ENCODE results near the gene LENEP.

GRCh38 chr1:154964359-154964758 lies 29.0 kb upstream of the LENEP start:
- TF ChIP-seq EZH2 (IDR thresholded peaks at IDR 0.05; ENCODE audit: borderline replicate concordance, low read depth, low read length, severe bottlenecking) (no peak), CTCF (IDR thresholded peaks at IDR 0.05; ENCODE audit: borderline replicate concordance, extremely low read depth, low read length, poor library complexity, severe bottlenecking) (no peak)

All from DND-41 (cell line).